ENCODE results near the gene WNK2.
"Not testable (repeated sequence)": the region's sequence is repeated elsewhere in the genome, so short reads cannot be mapped to it uniquely, and the experiment has no call there.

The WNK2 gene

DNA sequence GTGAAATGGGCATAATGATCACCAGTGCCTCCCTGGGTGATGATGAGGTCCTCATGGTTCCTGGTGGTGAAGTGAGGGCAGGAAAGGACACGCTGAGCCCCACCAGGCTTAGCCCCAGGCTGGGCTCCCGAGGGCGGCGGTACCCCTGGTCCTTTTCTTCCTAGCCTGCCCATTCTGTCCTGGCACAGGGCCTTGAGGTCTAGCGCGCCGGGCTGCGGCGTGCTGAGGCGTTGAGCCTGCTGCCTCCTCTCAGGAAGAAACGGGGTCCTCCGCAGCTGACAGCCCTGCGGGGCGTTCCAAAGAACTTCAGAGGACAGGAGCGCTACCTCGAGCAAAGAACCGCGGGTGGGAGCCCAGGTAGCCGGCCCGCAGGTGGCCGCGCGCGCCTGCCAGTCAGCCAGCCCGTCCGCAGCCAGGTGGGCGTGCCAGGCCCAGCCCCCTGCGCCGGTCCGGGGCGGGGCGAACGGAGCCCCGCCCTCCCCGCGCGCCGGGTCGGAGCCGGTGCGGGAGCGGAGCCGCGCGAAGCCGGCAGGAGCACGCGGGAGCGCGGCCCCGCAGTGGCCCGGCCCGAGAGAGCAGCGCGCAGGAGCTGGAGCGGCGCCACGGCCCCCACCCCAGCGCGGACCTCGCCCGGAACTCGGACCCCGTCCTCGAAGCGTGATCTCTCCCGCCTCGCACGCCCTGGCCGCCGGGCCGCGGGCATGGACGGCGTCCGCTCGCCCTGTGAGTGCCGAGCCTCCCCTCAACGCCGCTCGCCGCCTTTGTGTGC, at the start of gene WNK2:
TSS of gene WNK2 (plus strand) at position 477 of the 769 bp plus-strand sequence. CDS start 791 bp downstream, outside the sequence.
- DNase-seq (ENCODE audit: low read depth), result no peak

DNA sequence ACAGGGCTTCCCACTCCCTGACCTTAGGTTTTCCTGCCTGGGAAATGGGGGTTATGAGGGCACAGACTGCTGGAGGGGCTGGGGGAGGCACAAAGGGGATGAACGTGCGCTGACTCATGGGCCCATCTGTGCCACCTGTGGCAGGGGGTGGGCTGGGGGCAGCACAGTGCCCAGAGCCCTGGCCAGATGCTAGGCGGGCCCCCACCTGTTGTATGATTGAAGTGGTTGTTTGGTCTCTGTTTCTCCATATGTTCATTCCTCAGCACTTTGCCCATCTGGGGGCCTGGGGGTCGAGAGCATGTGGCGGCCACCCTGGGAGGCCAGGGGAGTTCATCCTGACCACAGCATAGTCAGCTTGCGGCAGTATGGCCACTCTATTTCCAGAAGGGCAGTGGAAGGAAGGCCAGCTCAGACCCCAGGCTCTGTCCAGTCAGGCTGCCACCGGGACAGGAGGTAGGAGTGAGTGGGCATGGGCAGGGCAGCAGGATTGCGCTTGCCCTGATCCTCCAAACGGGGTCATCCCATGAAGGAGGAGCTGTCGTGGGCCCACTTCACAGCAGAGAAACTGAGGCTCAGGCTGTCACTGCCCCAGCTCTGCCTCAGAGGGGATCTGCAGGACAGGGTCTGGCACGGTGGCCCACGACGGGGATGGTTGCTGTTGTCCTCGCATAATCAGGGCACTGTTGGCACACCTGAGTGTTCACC, 49.0 kb upstream of the WNK2 start:
- no peak for DNase-seq (ENCODE audit: low read depth)

DNA sequence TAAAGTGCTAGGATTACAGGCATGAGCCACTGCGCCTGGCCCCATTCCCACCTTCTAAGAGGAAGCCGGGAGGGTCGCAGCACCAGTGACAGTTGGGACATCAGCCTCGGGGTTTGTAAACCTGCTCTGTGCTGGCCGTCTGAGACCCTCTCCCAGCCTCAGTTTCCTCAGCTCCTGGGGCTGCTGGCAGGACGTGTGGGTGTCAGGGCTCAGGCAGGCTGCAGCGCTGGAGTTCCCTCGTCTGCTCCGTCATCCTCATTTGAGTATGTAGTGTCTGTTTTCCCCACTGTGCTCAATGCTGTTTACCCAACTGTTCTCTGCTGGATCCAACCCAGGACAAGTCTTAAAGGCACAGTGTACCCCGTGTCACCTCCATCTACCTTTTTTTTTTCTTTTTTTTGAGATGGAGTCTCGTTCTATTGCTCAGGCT, 47.9 kb upstream of the WNK2 start:
- DNase-seq (ENCODE audit: low read depth), result no peak

DNA sequence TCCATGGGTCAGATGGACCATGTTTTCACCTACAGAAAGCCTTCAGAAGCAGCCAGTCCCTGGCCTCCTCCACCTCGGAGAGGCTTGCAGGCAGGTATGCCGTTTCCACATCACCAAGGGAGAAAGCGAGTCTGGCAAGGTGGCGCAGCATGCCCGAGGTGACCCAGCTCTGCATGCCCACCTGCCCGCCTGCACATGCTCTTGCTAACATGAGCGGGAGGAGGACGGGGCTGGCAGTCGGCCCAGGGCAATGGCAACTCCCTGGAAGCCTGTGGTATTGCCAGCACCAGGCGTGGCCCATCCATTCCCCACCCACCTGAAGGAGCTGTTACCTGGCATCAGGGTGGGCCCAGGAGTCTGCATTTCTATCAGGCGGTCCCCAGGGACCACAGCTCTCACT, 46.6 kb upstream of the WNK2 start:
- DNase-seq (ENCODE audit: low read depth), result no peak

DNA sequence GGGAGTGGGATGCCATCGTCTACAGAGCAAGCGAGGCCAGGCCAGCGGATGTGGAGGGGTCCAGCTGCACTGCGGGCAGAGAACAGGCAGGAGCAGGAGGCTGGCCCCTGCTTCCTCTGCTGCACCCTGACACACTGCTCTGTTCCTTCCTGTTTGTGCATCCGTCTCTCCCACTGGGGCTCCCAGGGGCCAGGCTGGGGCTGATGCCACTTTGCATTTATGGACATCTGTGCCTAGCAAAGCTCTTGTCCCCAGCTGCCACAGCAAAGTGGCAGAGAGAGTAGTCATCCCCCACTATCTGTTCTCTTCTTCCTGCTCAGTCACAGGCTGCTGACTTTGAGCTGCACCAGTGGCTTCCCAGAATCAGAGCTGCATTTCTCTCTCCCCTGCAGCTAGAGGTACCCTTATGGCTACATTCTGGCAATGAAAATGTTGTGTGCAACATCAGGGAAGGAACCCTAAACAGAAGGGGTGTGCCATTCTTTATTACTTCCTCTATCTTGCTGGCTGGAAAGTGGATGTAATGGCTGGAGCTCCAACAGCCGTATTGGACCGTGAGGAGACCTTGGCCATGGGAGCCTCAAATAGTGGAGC, 45.7 kb upstream of the WNK2 start:
- no peak for DNase-seq (ENCODE audit: low read depth)

DNA sequence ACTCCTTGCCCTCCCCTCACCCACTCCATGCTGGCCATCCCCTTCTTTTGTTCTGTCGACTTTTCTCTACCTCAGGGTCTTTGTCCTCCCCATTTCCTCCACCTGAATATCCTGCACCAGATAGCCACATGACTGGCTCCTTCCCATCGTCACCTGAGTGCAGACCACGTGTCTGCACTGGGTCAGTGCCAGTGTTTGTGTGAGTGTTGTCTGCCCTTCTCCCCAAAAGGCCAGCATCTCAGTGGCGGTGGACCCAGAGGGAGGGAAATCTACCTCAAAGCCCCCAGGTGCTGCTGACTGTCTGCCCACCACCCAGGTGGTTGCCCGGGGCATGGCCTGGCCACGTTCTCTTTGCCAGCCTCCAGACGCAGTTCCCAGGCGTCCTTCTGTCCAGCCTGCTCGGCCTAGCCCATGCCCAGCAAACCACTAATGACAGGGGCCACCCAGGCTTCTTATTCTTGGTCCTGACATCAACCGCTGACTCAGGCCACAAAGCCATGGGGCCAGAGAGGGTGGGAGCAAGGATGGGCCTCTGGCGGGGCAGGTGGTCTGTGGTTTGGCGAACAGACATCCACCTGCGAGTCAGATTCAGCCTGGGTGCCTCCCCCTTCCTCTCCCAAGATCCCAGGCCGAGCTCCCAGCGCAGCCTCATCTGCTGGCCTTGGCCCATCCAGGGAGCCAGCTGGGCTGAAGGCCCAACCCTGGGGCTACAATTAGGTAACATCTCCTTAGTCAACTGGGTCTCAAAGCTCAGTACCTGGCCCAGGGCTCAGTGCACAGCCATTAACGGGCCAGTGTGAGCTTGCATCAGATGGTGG, 44.4 kb upstream of the WNK2 start:
- DNase-seq (ENCODE audit: low read depth), result no peak

DNA sequence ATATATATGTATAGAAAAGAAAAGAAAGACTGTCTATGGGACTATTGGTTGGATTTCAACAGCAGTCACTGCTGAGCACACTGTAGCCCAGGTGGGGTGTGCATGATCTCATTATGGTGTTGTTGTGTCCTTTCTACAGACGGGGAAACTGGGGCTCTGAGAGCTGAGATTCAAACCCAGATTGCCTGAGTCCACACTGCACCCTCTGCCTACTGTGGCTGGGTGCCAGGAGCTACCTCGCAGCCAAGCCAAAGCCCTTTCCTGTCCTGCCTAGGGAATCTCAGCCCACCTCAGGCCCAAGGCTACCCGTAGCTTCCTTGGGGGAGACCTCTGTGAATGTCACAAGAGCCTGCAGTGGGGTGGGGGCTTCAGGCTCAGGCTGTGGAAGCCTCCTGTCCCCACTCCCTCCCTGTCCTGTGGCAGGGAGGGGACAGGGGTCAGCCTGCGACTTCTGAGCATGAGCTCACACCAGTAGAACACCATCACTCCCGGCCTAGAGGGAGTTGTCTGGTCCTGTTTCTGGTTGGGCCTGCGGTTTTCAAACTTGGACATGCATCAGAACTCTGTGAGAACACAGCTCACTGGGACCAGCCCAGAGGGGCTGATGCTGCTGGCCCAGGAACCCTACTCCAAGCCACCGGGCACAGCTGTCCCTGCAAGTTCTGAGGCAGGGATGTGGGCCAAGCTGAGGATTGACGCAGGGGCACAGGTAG, 42.0 kb upstream of the WNK2 start:
- DNase-seq (ENCODE audit: low read depth), result no peak

DNA sequence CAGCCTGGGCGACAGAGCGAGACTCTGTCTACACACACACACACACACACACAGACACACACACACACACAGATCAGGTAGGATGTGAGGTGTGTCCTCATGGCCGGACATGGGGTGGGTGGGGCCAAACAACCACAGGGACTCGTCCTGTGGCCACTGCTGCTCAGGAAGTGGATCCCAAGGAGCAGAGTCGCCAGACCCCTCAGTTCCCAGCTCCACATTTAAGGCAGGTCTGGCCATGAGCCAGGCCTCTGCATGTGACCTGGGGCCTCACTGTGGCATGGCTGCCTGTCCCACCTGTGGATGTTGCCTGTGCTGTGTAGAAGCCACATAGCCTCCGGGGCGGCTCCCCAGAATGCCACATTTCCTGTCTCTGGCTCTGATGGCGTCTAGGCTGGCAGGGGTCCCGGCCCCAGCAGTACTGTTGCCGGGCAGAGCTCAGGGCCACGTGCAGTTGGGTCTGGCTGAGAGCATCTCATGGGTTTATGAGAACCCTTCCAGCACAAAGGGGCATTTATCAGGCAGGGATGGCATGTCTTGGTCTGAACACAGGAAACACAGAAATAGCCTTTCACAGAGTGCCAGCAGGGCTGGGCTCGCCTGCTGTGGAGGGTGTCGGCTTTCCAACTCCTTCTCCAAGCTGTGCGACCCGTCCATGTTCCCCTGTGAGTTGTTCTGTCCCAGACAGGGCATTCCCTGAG, 40.0 kb upstream of the WNK2 start:
- no peak for DNase-seq (ENCODE audit: low read depth)

DNA sequence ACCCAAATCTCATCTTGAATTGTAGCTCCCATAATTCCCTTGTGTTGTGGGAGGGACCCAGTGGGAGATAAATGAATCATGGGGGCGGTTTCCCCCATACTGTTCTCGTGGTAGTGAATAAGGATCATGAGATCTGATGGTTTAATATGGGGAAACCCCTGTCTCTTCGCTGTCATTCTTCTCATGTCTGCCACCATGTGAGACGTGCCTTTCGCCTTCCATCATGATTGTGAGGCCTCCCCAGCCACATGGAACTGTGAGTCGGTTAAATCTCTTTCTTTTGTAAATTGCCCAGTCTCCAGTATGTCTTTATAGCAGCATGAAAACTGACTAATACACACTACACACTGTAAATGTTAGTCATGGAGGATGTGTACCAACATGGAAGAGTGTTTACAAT, 37.2 kb upstream of the WNK2 start:
- not testable (repeated sequence) for DNase-seq (ENCODE audit: low read depth)

DNA sequence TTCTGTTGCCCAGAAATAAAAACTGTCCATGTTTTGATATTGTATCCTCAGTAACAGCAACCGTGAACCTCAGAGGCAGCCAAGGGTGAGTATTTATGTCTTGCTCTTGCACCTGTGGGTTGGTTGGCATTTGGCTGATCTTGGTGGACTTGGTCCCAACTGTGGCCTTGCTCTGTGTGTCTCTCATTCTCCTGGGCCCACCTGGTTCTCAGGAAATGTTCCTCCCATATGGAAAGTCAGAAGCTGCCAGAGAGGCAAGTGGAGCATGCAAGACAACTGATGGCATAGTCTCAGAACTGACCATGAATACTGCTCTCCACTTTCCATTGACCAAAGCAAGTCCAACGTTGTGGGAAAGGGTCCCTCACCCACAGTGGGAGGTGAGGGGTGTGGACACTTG, 36.3 kb upstream of the WNK2 start:
- DNase-seq (ENCODE audit: low read depth), result no peak

DNA sequence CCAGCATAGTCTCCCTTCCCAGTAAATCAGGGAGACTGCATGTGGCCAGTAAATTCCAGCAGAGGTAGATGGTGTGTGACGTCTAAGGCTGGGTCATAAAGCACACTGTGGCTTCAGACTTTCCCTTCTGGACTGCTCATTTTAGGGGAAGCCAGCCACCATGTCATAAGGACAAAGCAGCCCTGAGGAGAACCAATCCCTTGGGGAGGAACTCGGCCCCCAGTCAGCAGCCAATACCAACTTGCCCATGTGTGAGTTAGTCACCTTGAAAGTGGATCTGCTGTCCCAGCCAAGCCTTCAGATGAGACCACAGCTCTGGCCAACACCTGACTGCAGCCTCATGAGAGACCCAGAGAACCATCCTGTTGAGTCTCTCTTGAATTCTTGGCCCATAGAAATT, 35.2 kb upstream of the WNK2 start:
- no peak for DNase-seq (ENCODE audit: low read depth)

DNA sequence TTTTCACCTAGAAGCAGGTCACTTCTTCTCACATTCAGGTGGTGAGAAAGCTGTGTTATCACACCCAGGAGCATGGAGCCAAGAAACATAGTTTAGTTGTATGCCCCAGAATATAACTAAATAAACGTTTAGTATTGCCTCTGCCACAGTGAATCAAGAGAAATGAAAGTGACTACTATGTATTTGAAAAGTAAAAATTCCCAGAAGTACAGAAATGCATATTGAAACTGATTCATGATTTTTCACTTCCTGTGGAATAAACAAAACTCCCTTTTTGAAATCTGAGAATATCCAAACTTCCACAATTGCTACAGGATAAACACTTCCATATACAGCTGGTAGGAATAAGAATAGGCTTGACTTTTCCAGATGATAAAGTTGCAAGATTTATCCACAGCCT, 34.6 kb upstream of the WNK2 start:
- DNase-seq (ENCODE audit: low read depth), result no peak

DNA sequence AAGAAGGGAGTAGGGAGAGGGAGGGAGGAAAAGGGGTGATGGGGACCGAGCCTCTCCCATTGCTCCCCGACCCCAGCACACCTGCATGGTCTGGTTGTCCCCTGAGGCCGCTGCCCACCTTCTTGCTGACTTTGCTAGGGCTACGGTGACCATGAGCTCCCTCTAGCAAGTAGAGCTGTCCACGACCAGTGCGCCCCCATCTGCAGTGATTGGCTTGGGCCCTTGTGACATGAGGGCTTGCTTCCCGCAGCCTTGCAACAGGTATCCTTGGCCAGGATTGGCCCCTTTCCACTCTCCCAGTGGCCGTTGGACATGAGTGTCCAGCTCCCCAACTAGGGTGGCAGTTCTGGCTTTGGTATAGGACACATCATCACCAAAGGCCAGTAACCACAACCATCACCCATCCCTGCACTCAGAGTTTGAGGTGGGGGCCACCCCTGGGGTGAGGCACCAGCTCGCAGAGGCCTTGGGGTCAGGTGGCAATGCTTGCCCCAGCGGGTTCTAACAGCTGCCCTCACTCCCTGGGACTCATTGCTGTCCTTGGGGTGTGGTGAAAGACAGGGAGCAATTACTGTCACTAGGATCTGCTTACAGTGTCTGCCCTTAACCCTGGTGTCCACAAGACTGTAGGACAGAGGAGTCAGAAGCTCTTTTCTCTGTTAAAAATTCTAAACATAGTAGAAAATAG, 32.7 kb upstream of the WNK2 start:
- DNase-seq (ENCODE audit: low read depth), result no peak

DNA sequence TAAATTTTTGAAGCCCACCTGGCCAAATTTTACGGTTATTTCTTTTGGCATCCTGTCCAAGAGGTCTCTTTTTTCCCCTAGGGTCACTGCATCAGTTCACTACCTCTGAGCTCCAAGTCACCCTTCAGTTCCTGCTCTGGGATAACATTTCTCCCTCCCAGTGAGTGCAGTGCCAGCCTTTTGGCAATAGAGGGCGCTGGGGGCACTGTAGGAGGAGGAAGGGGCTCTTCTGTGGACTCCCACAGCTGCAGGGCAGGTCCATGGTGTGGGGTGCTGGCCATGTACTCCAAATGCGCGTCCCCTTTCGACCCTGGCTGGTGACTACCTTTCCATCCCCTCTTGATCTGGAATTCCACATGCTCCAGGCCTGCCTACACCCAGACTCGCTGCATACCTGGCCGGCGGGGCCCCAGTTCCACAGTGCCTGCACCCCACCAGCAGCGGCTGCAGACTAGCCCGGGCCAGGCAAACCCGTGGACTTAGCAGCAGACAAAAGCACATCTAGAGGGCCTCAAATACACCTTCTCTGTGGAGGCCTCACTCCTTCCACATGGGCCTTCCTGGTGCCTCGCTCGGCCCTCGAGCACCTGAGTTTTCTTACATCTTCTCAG, 29.5 kb upstream of the WNK2 start:
- DNase-seq (ENCODE audit: low read depth), result no peak

DNA sequence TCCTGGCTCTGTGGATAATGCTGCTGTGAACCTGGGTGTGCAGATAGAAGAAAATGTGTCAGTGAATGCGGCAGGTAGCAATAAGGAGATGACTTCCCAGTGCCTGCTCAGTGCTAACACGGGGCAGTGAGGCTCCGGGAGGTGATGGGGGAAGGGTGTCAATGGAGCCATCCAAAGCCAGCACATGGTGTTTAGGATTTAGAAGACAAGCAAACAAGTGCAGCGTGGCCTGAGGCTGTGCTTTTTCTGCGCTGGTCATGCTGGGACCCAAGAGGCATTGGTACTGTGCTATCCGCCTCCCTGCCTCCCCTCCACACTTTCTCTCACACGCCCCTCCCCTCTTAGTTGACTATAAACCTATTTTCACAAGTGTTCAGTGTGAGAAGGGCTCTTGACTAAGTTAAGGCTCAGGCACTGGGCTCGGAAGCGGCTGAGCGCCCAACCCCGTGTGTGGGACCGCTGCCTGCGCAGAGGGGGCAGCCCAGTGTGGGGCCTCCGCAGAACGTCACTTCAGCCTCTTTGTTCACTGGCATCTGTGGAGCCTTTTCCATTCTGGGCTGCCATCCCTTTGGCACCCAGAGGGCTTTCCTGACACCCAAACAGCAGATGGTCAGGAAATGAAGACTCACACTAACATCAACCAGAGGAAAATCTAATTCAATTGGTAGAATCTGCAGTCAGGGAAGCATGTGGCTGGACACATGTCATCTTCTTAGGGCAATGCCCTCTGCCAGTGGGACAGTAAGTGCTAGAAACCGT, 28.0 kb upstream of the WNK2 start:
- DNase-seq (ENCODE audit: low read depth), result no peak

DNA sequence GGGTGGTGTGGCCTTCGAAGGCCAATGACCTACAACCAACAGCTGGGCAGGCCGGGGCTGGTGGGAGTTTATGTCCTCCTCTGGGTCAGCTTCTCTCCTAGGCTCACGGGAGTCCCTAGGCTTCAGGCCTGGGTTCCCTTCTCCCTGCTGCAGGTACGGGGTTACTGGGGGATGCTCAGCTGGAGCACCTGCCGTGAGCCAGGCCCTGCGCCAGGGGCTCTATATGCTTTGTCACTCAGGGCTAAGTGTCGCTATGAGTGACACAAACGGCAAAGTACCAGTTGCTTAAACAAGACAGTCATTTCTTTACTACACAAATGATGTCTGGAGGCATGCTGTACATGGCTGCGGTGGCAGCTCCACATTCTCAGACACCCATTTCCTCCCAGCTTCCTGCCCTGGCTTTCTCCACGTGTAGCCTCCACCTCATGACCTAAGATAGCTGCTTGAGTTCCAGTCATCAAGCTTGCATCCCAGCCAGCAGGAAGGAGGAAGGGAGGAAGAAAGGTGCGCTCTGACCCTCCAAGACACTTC, 27.4 kb upstream of the WNK2 start:
- DNase-seq (ENCODE audit: low read depth), result no peak

DNA sequence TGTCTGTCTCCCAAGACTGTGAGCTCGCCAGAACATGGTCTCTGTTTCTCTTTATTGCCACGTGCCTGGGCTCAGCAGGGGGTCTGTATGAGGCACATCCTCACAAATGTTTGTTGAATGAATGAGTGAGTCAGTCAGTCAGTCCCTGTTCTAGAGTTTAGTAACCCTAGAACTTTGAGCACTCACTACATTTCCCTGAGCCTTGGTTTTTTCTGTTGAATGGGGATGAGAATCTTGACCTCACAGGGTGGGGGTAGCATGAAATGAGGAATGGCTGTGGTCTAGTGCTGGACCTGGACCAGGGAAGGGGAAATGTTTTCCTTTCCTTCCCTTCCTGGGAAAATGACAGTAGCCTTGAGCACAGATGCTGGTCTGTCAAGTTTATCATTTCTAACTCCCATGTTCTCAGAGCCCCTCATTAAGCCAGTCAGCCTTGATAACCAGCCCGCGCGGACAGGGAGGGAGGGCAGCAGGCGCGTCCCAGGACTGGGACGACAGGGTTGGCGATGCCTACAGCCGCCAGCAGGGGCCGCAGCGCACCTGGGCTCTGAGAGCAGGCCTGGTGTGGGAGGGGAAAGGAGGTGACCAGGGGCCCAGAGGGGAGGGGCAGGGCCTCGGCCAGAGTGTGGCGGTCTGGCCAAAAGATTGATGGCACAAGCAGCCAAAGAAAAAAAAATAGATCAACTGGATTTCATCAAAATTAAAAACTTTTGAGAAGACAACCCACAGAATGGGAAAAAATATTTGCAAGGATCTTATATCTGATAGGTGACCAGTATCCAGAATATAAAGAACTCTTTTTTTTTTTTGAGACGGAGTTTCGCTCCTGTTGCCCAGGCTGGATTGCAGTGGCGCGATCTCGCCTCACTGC, 24.1 kb upstream of the WNK2 start:
- peak; percentile 33 for DNase-seq (ENCODE audit: low read depth)

Measured in GM04504 (cell line).